ENCODE results near the gene ACTG2.
"Not testable (repeated sequence)": the region's sequence is repeated elsewhere in the genome, so short reads cannot be mapped to it uniquely, and the experiment has no call there.

The ACTG2 gene

GRCh38 chr2:73892631-73893329 lies at the start of gene ACTG2:
Gene ACTG2, plus strand, starts transcription at chr2:73893008. Its CDS starts 8,304 bp downstream, at chr2:73901312.
- no peak for DNase-seq (ENCODE audit: low read depth)

GRCh38 chr2:73844087-73844486 lies 48.7 kb upstream of the ACTG2 start:
- no peak for DNase-seq (ENCODE audit: low read depth)

- DNase-seq (ENCODE audit: low read depth) = no peak
Measured at GRCh38 chr2:73850009-73850408, 42.8 kb upstream of the ACTG2 start.

- DNase-seq (ENCODE audit: low read depth) = no peak
Measured at GRCh38 chr2:73851274-73851673, 41.5 kb upstream of the ACTG2 start.

GRCh38 chr2:73852020-73852419 lies 40.8 kb upstream of the ACTG2 start:
- no peak for DNase-seq (ENCODE audit: low read depth)

- DNase-seq (ENCODE audit: low read depth) = no peak
Measured at GRCh38 chr2:73855526-73855925, 37.3 kb upstream of the ACTG2 start.

GRCh38 chr2:73856214-73856613 lies 36.6 kb upstream of the ACTG2 start:
- DNase-seq (ENCODE audit: low read depth) = no peak

- DNase-seq (ENCODE audit: low read depth) = no peak
Measured at GRCh38 chr2:73859721-73860586, 32.9 kb upstream of the ACTG2 start.

GRCh38 chr2:73862987-73863386 lies 29.8 kb upstream of the ACTG2 start:
- DNase-seq (ENCODE audit: low read depth) = no peak

GRCh38 chr2:73868204-73868978 lies 24.4 kb upstream of the ACTG2 start:
- no peak for DNase-seq (ENCODE audit: low read depth)

- no peak for DNase-seq (ENCODE audit: low read depth)
Measured at GRCh38 chr2:73870084-73870483, 22.7 kb upstream of the ACTG2 start.

GRCh38 chr2:73877071-73877802 lies 15.6 kb upstream of the ACTG2 start:
- DNase-seq (ENCODE audit: low read depth) = no peak

- not testable (repeated sequence) for DNase-seq (ENCODE audit: low read depth)
Measured at GRCh38 chr2:73877984-73878383, 14.8 kb upstream of the ACTG2 start.

- no peak for DNase-seq (ENCODE audit: low read depth)
Measured at GRCh38 chr2:73885406-73885805, 7.4 kb upstream of the ACTG2 start.

- no peak for DNase-seq (ENCODE audit: low read depth)
Measured at GRCh38 chr2:73886357-73886756, 6.5 kb upstream of the ACTG2 start.

GRCh38 chr2:73887596-73888353 lies 5.0 kb upstream of the ACTG2 start:
- not testable (repeated sequence) for DNase-seq (ENCODE audit: low read depth)

GRCh38 chr2:73888388-73888787 lies 4.4 kb upstream of the ACTG2 start:
- DNase-seq (ENCODE audit: low read depth) = no peak

- DNase-seq (ENCODE audit: low read depth) = no peak
Measured at GRCh38 chr2:73889206-73889605, 3.6 kb upstream of the ACTG2 start.

GRCh38 chr2:73890301-73891092 lies 2.3 kb upstream of the ACTG2 start:
- no peak for DNase-seq (ENCODE audit: low read depth)

- no peak for DNase-seq (ENCODE audit: low read depth)
Measured at GRCh38 chr2:73891276-73891901, 1.4 kb upstream of the ACTG2 start.
